Uterus (tissue), 4 donors: ENCODE data around the gene COL18A1. TPM values are rescaled to one million over a fixed set of nuclear protein-coding genes. Genes with fewer than 3 reads are reported as not detected.

Experiments used
- DNase-seq, 2 donors: peaks; one replicate each; pipeline ENCODE4 v3.0.0-alpha.2; 2019 to 2020
- H3K27ac ChIP-seq, 2 donors: fragments of 200-600 bp; sonication (generic); 1 replicate in 1 of 2; 2 replicates in 1 of 2; pipeline ENCODE4 v1.5.1; 2016 to 2018
- H3K27me3 ChIP-seq, 2 donors: fragments of 200-600 bp; sonication (generic); one replicate each; pipeline ENCODE4 v1.5.1; 2018 to 2019; ENCODE audit warnings: control low read depth in 1 of 2
- H3K36me3 ChIP-seq, 2 donors: fragments of 200-600 bp; sonication (generic); one replicate each; pipeline ENCODE4 v1.5.1; 2019; ENCODE audit warnings: control low read depth in 1 of 2
- H3K4me1 ChIP-seq, 2 donors: fragments of 200-600 bp; sonication (generic); one replicate each; pipeline ENCODE4 v1.5.1; 2018 to 2019; ENCODE audit warnings: control low read depth in 1 of 2
- H3K4me3 ChIP-seq, 2 donors: fragments of 200-600 bp; sonication (generic); 1 replicate in 1 of 2; 2 replicates in 1 of 2; pipeline ENCODE4 v1.5.1; 2018 to 2019; ENCODE audit warnings: mild to moderate bottlenecking in 1 of 2
- H3K9me3 ChIP-seq, 2 donors: fragments of 200-600 bp; sonication (generic); one replicate each; pipeline ENCODE4 v1.5.1; 2019; ENCODE audit warnings: control low read depth in 1 of 2
- POLR2A ChIP-seq, 2 donors: fragments of 450-650 bp; IDR thresholded peaks; one replicate each; pipeline ENCODE4 v1.6.1; 2016; ENCODE audit warnings: antibody characterized with exemption in 2 of 2, mild to moderate bottlenecking in 1 of 2, moderate library complexity in 1 of 2
- intact Hi-C: fragments of 100-400 bp; cut with DNase I; formaldehyde crosslinking; loops from one replicate; pipeline ENCODE4 v1.15.1; 2023; ENCODE audit warnings: low total_unique reads
- total RNA-seq, 4 donors: library from RNA; depleted of rRNA in 3 of 4; stranded (reverse); fragments of >200 nt in 3 of 4; gene quantifications; one replicate each; pipeline versions ENCODE4 v1.1.0 to v1.2.4, GENCODE V29; 2014 to 2023
- TF ChIP-seq, protein P1 (sequence below), 4 experiments: fragments of 200-600 bp in 2 of 4; fragments of 450-650 bp in 2 of 4; sonication (generic) in 2 of 4; IDR thresholded peaks; one replicate each; pipeline ENCODE4 v1.5.1; 2016 to 2019; ENCODE audit warnings: antibody characterized with exemption in 4 of 4, mild to moderate bottlenecking in 2 of 4, moderate library complexity in 1 of 4
- donor health status: DM: yes; HTN: yes; CAD: no.

COL18A1 gene
- total RNA-seq, 4 donors from 2014 or later: 73.0 to 223 (median 152) TPM

DNA sequence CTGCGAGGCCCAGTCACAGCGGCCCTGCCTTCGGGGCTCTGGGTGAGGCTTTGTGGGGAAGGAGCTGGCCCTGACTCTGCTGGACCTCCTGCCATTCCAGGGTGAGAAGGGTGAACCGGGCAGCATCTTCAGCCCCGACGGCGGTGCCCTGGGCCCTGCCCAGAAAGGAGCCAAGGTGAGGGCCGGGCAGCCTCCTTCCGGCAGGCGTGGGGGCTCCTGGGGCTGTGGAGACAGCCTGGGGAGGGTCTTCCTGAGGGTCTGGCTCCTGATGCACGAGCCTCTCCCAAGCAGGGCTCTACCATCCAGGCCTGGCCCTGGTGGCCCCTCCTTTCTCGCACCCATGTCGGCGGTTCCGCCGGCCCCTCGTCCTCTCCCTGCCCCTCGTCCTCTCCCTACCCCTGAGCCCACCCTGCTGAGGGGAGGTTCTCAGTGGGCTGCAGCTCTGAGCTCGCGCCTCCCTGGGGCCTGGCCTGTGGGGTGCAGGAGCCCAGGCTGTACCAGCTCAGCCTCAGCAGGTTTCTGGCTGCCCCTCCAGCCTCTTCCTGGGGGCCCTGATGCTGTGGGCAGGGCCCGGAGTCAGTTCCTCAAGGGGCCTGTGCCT lies 88.5 kb downstream of the COL18A1 start:
- Histone ChIP-seq H3K27ac (no peak overlapping the region), H3K36me3 (no peaks in the 10 kb centered on the region), H3K27me3 (no peaks in the 10 kb centered on the region), H3K9me3 (no peaks in the 10 kb centered on the region), H3K4me1 (no peaks in the 10 kb centered on the region), H3K4me3 (no peak overlapping the region)
- TF ChIP-seq, protein P1, sequence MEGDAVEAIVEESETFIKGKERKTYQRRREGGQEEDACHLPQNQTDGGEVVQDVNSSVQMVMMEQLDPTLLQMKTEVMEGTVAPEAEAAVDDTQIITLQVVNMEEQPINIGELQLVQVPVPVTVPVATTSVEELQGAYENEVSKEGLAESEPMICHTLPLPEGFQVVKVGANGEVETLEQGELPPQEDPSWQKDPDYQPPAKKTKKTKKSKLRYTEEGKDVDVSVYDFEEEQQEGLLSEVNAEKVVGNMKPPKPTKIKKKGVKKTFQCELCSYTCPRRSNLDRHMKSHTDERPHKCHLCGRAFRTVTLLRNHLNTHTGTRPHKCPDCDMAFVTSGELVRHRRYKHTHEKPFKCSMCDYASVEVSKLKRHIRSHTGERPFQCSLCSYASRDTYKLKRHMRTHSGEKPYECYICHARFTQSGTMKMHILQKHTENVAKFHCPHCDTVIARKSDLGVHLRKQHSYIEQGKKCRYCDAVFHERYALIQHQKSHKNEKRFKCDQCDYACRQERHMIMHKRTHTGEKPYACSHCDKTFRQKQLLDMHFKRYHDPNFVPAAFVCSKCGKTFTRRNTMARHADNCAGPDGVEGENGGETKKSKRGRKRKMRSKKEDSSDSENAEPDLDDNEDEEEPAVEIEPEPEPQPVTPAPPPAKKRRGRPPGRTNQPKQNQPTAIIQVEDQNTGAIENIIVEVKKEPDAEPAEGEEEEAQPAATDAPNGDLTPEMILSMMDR (IDR thresholded peaks at IDR 0.05): no peak
- no peak for TF ChIP-seq POLR2A (IDR thresholded peaks at IDR 0.05)
- intact Hi-C loops: no loop called here
- no peak for DNase-seq

DNA sequence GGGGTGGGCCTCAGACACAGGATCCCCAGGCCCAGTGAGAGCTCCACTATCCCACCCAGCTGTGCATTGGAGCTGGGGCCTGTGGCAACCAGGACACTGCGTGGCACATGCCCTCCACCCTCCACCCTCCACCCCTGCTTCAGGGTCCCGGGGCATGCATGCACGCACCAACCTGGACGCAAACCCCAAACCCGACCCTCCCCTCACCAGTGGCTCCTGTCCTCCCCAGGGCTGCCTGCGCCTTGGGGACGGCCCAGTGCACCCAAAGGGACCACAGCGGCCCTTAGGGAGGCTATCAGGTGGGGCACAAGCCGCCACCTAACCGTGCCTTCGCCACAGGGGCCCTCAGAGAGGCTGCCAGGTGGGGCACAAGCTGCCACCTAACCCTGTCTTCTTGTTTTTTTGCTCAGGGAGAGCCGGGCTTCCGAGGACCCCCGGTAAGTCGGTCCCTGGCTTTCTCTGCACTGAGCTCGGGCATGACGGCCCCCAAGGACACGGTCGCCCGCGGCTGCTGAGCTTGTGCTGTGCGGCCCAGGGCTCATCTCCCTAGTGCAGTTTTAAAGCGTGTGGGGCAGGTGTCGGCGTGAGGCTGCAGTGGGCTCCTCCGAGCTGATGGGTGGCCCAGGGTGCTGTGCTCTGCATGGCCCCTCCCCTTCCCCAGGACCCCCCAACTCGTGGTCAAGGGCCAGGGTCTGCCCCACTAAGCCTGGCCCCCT lies 89.3 kb downstream of the COL18A1 start:
- DNase-seq: no peak
- H3K4me3 ChIP-seq: no peak overlapping the region
- intact Hi-C loops: no loop called here
- H3K27ac ChIP-seq: no peak overlapping the region
- H3K36me3 ChIP-seq: no peaks in the 10 kb centered on the region
- H3K27me3 ChIP-seq: no peaks in the 10 kb centered on the region
- no peaks in the 10 kb centered on the region for H3K9me3 ChIP-seq
- TF ChIP-seq, protein P1 (IDR thresholded peaks at IDR 0.05): no peak
- TF ChIP-seq POLR2A (IDR thresholded peaks at IDR 0.05): no peak
- no peaks in the 10 kb centered on the region for H3K4me1 ChIP-seq

DNA sequence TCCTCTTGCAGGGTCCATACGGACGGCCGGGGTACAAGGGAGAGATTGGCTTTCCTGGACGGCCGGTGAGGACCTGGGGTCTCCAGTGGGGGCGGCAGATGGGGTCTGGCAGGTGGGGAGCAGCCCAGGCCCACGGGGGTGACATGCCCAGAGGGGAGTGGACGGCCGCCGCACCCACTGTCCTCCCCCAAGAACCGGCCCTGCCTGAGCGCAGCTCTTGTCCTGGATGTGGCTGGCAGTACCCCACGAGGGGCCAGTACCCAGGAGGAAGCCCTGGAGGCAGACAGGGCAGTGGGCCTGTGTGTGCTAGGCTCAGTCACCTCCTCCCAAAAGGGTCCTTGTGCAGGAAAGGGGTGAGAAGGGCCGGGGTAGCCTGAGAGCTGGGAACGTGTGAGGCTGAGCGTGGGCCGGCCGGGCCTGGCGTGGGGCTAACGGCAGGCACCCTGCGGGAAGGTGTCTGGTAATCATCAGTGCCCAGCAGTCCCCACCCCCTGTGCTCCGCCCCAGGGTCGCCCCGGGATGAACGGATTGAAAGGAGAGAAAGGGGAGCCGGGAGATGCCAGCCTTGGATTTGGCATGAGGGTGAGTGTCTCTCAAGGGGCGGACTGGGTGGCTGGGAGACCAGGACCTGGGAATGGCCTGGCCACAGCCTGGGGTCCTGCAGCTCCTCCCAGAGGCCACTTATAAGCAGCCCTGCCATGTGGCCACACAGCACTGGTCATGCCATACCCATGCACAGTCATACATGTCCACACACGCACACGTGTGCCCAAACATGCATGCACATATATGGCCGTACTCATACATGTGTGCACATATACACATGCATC lies 90.1 kb downstream of the COL18A1 start:
- intact Hi-C loops: no loop called here
- Histone ChIP-seq H3K4me3 (no peak overlapping the region), H3K9me3 (no peaks in the 10 kb centered on the region), H3K4me1 (no peaks in the 10 kb centered on the region), H3K27me3 (no peaks in the 10 kb centered on the region), H3K27ac (no peak overlapping the region), H3K36me3 (no peaks in the 10 kb centered on the region)
- no peak for DNase-seq
- TF ChIP-seq, protein P1 (IDR thresholded peaks at IDR 0.05): no peak
- TF ChIP-seq POLR2A (IDR thresholded peaks at IDR 0.05): no peak

DNA sequence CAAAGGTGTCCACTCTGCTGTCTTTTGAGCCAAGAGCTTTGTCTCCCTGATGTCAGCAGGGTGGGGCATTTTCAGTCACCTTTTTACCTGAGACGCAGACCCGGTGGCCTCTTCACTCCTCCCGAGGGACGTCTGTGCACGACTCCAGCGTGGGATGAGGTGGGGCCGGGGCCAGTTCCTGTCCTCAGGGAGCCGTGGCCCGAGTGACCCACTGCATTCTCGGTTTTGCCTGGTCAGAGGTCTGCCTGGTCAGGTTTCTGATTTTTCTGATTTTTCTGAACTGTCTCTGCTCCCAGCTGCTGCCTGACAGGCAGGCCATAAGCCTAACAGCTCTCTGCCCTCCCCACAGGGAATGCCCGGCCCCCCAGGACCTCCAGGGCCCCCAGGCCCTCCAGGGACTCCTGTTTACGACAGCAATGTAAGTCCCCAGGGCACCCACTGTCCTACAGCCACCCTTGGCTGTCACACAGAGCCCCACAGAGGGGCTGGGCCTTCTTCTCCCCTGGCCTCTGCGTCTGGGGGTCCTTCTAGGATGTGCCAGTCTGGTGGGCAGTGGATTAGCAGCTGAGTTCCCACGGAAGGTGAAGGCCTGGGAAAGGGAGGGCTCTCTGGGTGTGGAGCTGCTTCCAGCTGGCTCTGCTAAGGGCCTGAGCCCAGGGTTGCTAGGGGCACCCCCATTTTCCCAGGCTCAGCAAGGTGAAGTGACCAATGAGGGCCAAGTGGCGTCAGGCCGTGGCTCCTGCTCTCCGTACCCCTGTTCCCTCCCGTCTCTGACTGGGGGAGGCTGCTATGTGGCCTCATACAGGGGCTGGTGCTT lies 91.4 kb downstream of the COL18A1 start:
- no peak overlapping the region for H3K4me3 ChIP-seq
- intact Hi-C loops: no loop called here
- H3K4me1 ChIP-seq: no peaks in the 10 kb centered on the region
- no peaks in the 10 kb centered on the region for H3K36me3 ChIP-seq
- no peaks in the 10 kb centered on the region for H3K9me3 ChIP-seq
- no peaks in the 10 kb centered on the region for H3K27me3 ChIP-seq
- H3K27ac ChIP-seq: no peak overlapping the region
- no peak for TF ChIP-seq POLR2A (IDR thresholded peaks at IDR 0.05)
- TF ChIP-seq, protein P1 (IDR thresholded peaks at IDR 0.05): no peak
- no peak for DNase-seq
